Upper lobe of left lung (tissue), 4 donors: Measurements from ENCODE around the gene CCDC18.

ENCODE experiments used
- CTCF ChIP-seq, 6 experiments: fragments of 450-650 bp in 4 of 6; fragments of 200-600 bp in 2 of 6; sonication (generic) in 2 of 6; IDR thresholded peaks; one replicate each; pipeline ENCODE4 v1.5.1; 2016 to 2019; ENCODE audit warnings: antibody characterized with exemption in 6 of 6
- EP300 ChIP-seq, 4 donors: sonication (generic); formaldehyde crosslinking; IDR thresholded peaks; one replicate each; pipeline ENCODE4 v1.5.1; 2017; ENCODE audit warnings: antibody characterized with exemption in 4 of 4, control low read depth in 2 of 4
- POLR2AphosphoS5 ChIP-seq, 2 donors: sonication (generic); formaldehyde crosslinking; IDR thresholded peaks; one replicate each; pipeline ENCODE4 v1.5.1; 2017; ENCODE audit warnings: antibody characterized with exemption in 2 of 2

GRCh38 chr1:93143769-93144168 lies 36.8 kb upstream of the CCDC18 start:
- TF ChIP-seq EP300 (IDR thresholded peaks at IDR 0.05) = no peak
- TF ChIP-seq POLR2AphosphoS5 (IDR thresholded peaks at IDR 0.05) = no peak
- TF ChIP-seq CTCF (IDR thresholded peaks at IDR 0.05) = no peak
